Mesothelial cell of epicardium (in vitro differentiated cells): ENCODE measurements around the gene C8G. TPM values are rescaled to one million over a fixed set of nuclear protein-coding genes. Genes with fewer than 3 reads are reported as not detected.

Experiments
- DNase-seq, 2 experiments: peaks; one replicate each; pipeline ENCODE4 v3.0.0; 2021; ENCODE audit warnings: low spot score in 2 of 2; ENCODE audit not compliant: unreplicated experiment in 2 of 2
- H3K27ac Mint-ChIP-seq: 2 replicates; pipeline ENCODE4 v1.8.0; 2021; ENCODE audit warnings: mixed read lengths
- H3K27me3 Mint-ChIP-seq: 2 replicates; pipeline ENCODE4 v1.8.0; 2021; ENCODE audit warnings: low read depth, mixed read lengths
- H3K36me3 Mint-ChIP-seq: 2 replicates; pipeline ENCODE4 v1.8.0; 2021; ENCODE audit warnings: mixed read lengths
- H3K4me1 Mint-ChIP-seq: 2 replicates; pipeline ENCODE4 v1.8.0; 2021; ENCODE audit warnings: mixed read lengths
- H3K4me3 Mint-ChIP-seq: 2 replicates; pipeline ENCODE4 v1.8.0; 2021; ENCODE audit warnings: mild to moderate bottlenecking, moderate library complexity, mixed read lengths
- H3K9me3 Mint-ChIP-seq: 2 replicates; pipeline ENCODE4 v1.8.0; 2021; ENCODE audit warnings: mixed read lengths
- total RNA-seq: library from RNA; stranded (reverse); gene quantifications from 3 replicates; pipeline ENCODE4 v1.2.1, GENCODE V29; 2021
- TF ChIP-seq, protein P1 (sequence below): fragments of 200-600 bp; sonication (generic); IDR thresholded peaks from one replicate; pipeline ENCODE4 v1.5.0; 2021; ENCODE audit warnings: antibody characterized with exemption; ENCODE audit not compliant: unreplicated experiment

C8G gene
- total RNA-seq, 1 donor from 2014 or later, result 1.5 TPM

DNA sequence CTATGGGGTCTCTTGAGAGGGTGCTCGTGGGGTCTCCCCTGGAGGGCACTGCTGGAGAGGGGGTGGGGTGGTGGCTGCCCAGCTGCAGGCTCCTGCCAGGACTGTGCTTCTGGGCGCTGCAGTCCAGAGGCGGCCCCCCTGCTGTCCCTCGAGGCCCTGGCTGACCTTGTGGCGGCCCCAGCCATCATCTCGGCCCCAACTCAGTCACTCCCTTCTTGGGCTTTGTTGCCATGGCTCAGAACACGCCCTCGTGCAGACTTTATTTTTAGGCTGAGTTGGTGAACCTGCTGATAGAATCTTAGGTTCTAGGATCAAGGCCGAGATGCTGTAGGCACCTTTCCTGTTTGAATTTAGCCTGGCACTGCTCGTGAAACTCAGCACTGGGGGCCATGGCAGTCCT is 23.3 kb upstream of the C8G start:
- H3K4me1 Mint-ChIP-seq, result no peaks in the 10 kb centered on the region
- no peaks in the 10 kb centered on the region for H3K27me3 Mint-ChIP-seq
- H3K4me3 Mint-ChIP-seq, result no peak overlapping the region
- no peaks in the 10 kb centered on the region for H3K9me3 Mint-ChIP-seq
- no peak overlapping the region for H3K27ac Mint-ChIP-seq
- no peak for DNase-seq
- TF ChIP-seq, protein P1, sequence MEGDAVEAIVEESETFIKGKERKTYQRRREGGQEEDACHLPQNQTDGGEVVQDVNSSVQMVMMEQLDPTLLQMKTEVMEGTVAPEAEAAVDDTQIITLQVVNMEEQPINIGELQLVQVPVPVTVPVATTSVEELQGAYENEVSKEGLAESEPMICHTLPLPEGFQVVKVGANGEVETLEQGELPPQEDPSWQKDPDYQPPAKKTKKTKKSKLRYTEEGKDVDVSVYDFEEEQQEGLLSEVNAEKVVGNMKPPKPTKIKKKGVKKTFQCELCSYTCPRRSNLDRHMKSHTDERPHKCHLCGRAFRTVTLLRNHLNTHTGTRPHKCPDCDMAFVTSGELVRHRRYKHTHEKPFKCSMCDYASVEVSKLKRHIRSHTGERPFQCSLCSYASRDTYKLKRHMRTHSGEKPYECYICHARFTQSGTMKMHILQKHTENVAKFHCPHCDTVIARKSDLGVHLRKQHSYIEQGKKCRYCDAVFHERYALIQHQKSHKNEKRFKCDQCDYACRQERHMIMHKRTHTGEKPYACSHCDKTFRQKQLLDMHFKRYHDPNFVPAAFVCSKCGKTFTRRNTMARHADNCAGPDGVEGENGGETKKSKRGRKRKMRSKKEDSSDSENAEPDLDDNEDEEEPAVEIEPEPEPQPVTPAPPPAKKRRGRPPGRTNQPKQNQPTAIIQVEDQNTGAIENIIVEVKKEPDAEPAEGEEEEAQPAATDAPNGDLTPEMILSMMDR, result no peak
- peaks cover 14% of the 10 kb centered on the region for H3K36me3 Mint-ChIP-seq

DNA sequence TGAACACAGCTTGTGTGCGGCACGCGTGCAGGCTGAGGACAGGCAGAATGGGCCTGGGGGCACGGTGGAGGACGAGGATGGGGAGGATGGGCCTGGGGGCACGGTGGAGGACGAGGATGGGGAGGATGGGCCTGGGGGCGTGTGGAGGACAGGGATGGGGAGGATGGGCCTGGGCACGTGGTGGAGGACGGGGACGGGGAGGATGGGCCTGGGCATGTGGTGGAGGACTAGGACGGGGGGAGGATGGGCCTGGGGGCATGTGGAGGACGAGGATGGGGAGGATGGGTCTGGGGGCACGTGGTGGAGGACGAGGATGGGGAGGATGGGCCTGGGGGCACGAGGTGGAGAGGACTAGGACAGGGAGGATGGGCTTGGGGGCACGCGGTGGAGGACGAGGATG is 22.5 kb upstream of the C8G start:
- DNase-seq, result no peak
- Mint-ChIP-seq H3K4me3 (no peak overlapping the region), H3K9me3 (no peaks in the 10 kb centered on the region), H3K36me3 (peaks cover 19% of the 10 kb centered on the region), H3K4me1 (no peaks in the 10 kb centered on the region), H3K27ac (no peak overlapping the region), H3K27me3 (no peaks in the 10 kb centered on the region)
- TF ChIP-seq, protein P1, result no peak

DNA sequence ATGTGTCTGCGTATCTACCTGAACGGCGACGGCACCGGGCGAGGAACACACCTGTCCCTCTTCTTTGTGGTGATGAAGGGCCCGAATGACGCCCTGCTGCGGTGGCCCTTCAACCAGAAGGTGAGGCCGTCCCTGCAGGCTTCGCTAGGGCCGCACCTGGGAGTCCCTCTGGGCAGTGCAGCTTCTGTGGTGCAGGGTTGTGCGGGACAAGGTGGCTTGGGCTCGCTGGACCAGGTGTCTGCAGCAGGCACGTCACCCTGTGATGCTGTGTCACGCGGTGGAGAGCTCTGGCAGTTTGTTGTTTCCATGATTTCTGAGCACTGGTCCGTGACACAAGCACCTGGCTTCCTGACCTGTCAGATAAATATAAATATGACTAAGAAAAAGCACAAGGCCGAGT is 21.2 kb upstream of the C8G start:
- Mint-ChIP-seq H3K36me3 (peaks cover 20% of the 10 kb centered on the region), H3K27ac (no peak overlapping the region), H3K4me1 (no peaks in the 10 kb centered on the region), H3K4me3 (no peak overlapping the region), H3K9me3 (no peaks in the 10 kb centered on the region), H3K27me3 (no peaks in the 10 kb centered on the region)
- no peak for DNase-seq
- TF ChIP-seq, protein P1, result no peak

DNA sequence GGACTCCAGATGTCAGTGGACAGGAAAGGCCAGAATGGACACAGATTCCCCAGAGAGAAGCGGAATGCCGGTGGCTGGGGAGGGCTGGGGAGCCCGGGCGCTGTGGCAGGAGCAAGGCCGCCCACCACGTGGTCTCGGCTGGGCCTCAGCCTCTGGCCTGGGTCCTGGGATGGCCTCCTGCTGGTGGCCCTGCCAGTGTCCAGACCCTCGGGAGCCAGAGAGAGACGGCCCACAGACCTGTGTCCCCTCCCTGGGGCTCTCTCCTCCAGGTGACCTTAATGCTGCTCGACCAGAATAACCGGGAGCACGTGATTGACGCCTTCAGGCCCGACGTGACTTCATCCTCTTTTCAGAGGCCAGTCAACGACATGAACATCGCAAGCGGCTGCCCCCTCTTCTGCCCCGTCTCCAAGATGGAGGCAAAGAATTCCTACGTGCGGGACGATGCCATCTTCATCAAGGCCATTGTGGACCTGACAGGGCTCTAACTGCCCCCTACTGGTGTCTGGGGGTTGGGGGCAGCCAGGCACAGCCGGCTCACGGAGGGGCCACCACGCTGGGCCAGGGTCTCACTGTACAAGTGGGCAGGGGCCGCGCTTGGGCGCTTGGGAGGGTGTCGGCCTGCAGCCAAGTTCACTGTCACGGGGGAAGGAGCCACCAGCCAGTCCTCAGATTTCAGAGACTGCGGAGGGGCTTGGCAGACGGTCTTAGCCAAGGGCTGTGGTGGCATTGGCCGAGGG is 19.5 kb upstream of the C8G start:
- no peak for DNase-seq
- Mint-ChIP-seq H3K9me3 (no peaks in the 10 kb centered on the region), H3K27me3 (no peaks in the 10 kb centered on the region), H3K4me3 (no peak overlapping the region), H3K4me1 (no peaks in the 10 kb centered on the region), H3K27ac (no peak overlapping the region), H3K36me3 (peaks cover 15% of the 10 kb centered on the region)
- TF ChIP-seq, protein P1, result no peak

DNA sequence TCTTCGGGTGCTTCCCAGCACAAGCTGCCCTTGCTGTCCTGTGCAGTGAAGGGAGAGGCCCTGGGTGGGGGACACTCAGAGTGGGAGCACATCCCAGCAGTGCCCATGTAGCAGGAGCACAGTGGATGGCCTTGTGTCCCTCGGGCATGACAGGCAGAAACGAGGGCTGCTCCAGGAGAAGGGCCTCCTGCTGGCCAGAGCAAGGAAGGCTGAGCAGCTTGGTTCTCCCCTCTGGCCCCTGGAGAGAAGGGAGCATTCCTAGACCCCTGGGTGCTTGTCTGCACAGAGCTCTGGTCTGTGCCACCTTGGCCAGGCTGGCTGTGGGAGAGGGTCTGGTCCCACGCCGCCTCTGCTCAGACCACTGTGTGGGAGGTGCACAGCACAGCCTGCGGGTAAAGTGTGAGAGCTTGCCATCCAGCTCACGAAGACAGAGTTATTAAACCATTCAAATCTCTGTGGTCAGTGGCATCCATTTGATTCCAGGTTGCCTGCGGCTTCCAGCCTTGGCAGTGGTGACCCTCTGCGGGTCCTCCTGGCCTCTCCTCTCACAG is 18.8 kb upstream of the C8G start:
- Mint-ChIP-seq H3K36me3 (peaks cover 12% of the 10 kb centered on the region), H3K4me3 (no peak overlapping the region), H3K9me3 (no peaks in the 10 kb centered on the region), H3K27me3 (no peaks in the 10 kb centered on the region), H3K27ac (no peak overlapping the region), H3K4me1 (no peaks in the 10 kb centered on the region)
- DNase-seq, result no peak
- TF ChIP-seq, protein P1, result no peak
